ENCODE data around the gene TARS3. TPM values are rescaled to one million over a fixed set of nuclear protein-coding genes. Genes with fewer than 3 reads are reported as not detected.
A peak's percentile ranks its signal among the peaks of the same experiment; 100 is the strongest.

TARS3 gene
- total RNA-seq, 1 donor = 8.7 TPM

DNA sequence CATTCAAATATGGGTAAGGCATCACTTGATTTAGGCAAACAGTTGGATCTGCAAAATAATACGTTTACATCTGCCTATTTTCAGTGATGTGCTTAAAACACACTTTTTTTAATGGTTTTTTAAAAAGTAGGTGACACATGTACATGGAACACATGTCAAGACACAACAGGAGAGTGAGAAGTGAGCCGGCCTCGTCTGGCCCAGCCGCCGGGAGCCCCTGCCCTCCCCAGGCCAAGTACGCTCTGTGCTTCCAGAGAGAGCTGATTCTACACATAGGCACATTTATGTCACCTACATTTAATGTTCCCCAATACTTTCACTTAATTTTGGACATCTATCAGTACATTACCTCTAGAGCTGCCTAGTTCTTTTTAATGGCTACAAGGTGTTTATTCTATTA lies 75.9 kb downstream of the TARS3 start:
- Histone ChIP-seq H3K27me3 (ENCODE audit: insufficient read depth, low read length) (no peaks in the 10 kb centered on the region), H3K27ac (ENCODE audit: low read depth, low read length) (no peak overlapping the region), H3K4me2 (ENCODE audit: insufficient read depth, low read length) (no peak overlapping the region), H3K4me3 (ENCODE audit: insufficient read depth, low read length) (no peak overlapping the region), H3K4me1 (ENCODE audit: insufficient read depth, low read length) (peaks cover 19% of the 10 kb centered on the region), H3K36me3 (ENCODE audit: insufficient read depth, low read length) (peaks cover 53% of the 10 kb centered on the region), H2AFZ (ENCODE audit: low read length) (no peak overlapping the region), H3K9me3 (ENCODE audit: low read depth, low read length) (no peaks in the 10 kb centered on the region), H4K20me1 (ENCODE audit: insufficient read depth, low read length) (peaks cover 25% of the 10 kb centered on the region), H3K79me2 (ENCODE audit: insufficient read depth, low read length) (peaks cover 58% of the 10 kb centered on the region)
- TF ChIP-seq, protein P1, sequence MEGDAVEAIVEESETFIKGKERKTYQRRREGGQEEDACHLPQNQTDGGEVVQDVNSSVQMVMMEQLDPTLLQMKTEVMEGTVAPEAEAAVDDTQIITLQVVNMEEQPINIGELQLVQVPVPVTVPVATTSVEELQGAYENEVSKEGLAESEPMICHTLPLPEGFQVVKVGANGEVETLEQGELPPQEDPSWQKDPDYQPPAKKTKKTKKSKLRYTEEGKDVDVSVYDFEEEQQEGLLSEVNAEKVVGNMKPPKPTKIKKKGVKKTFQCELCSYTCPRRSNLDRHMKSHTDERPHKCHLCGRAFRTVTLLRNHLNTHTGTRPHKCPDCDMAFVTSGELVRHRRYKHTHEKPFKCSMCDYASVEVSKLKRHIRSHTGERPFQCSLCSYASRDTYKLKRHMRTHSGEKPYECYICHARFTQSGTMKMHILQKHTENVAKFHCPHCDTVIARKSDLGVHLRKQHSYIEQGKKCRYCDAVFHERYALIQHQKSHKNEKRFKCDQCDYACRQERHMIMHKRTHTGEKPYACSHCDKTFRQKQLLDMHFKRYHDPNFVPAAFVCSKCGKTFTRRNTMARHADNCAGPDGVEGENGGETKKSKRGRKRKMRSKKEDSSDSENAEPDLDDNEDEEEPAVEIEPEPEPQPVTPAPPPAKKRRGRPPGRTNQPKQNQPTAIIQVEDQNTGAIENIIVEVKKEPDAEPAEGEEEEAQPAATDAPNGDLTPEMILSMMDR (IDR thresholded peaks at IDR 0.05; ENCODE audit: extremely low read depth, low read depth, low read length) = no peak
- DNase-seq (ENCODE audit: insufficient read length, low spot score, missing footprints) = peak; percentile 8

DNA sequence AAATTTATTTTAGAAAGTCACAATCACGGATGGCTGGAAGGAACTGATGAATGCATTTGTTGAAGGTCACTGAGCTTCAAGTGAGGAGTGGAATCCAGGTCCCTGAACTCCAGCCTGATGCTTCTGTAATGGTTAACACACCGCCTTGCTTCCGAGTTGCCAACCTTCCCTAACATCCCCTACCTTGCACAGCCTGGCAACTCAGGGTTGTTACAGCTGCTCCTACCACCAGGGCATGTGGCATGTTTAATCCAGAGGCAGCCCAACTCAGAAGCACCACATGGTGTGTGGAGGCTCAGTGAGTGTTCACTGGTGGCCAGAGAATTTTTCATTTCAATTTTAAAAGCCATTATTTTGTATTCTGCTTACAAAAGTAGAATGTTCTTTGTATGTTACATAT lies 77.0 kb downstream of the TARS3 start:
- H4K20me1 ChIP-seq (ENCODE audit: insufficient read depth, low read length) = peaks cover 25% of the 10 kb centered on the region
- no peak overlapping the region for H3K27ac ChIP-seq (ENCODE audit: low read depth, low read length)
- DNase-seq (ENCODE audit: insufficient read length, low spot score, missing footprints) = peak; percentile 81
- H3K79me2 ChIP-seq (ENCODE audit: insufficient read depth, low read length) = peaks cover 52% of the 10 kb centered on the region
- H3K4me2 ChIP-seq (ENCODE audit: insufficient read depth, low read length) = no peak overlapping the region
- TF ChIP-seq, protein P1 (IDR thresholded peaks at IDR 0.05; ENCODE audit: extremely low read depth, low read depth, low read length) = no peak
- no peaks in the 10 kb centered on the region for H3K9me3 ChIP-seq (ENCODE audit: low read depth, low read length)
- no peaks in the 10 kb centered on the region for H3K27me3 ChIP-seq (ENCODE audit: insufficient read depth, low read length)
- H2AFZ ChIP-seq (ENCODE audit: low read length) = no peak overlapping the region
- H3K4me3 ChIP-seq (ENCODE audit: insufficient read depth, low read length) = no peak overlapping the region
- H3K36me3 ChIP-seq (ENCODE audit: insufficient read depth, low read length) = peaks cover 62% of the 10 kb centered on the region
- H3K4me1 ChIP-seq (ENCODE audit: insufficient read depth, low read length) = peaks cover 13% of the 10 kb centered on the region

DNA sequence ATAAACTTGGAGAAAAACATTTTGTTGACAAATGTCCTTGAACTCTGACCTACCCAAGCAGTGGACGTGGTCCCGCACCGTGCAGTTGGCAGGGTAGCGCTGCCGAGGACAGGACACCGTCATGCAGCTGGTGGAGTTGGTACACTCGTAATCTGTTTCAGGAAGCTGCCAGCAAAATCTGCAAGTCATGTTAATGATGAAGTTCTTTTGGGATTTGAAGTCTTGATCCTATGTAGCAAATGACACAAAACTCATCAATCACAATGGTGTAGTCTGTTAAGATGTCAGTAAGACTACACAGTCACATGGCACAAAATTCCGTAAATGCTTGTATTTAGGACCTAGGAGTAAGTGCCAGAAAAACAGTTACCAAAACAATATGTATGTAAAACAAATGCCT lies 77.6 kb downstream of the TARS3 start:
- H3K4me3 ChIP-seq (ENCODE audit: insufficient read depth, low read length) = no peak overlapping the region
- TF ChIP-seq, protein P1 (IDR thresholded peaks at IDR 0.05; ENCODE audit: extremely low read depth, low read depth, low read length) = no peak
- no peak overlapping the region for H2AFZ ChIP-seq (ENCODE audit: low read length)
- H3K36me3 ChIP-seq (ENCODE audit: insufficient read depth, low read length) = peaks cover 67% of the 10 kb centered on the region
- H4K20me1 ChIP-seq (ENCODE audit: insufficient read depth, low read length) = peaks cover 29% of the 10 kb centered on the region
- H3K79me2 ChIP-seq (ENCODE audit: insufficient read depth, low read length) = peaks cover 51% of the 10 kb centered on the region
- no peaks in the 10 kb centered on the region for H3K9me3 ChIP-seq (ENCODE audit: low read depth, low read length)
- no peaks in the 10 kb centered on the region for H3K27me3 ChIP-seq (ENCODE audit: insufficient read depth, low read length)
- no peak overlapping the region for H3K4me2 ChIP-seq (ENCODE audit: insufficient read depth, low read length)
- DNase-seq (ENCODE audit: insufficient read length, low spot score, missing footprints) = no peak
- peak overlapping the region; percentile 24 for H3K27ac ChIP-seq (ENCODE audit: low read depth, low read length)
- H3K4me1 ChIP-seq (ENCODE audit: insufficient read depth, low read length) = peaks cover 13% of the 10 kb centered on the region

DNA sequence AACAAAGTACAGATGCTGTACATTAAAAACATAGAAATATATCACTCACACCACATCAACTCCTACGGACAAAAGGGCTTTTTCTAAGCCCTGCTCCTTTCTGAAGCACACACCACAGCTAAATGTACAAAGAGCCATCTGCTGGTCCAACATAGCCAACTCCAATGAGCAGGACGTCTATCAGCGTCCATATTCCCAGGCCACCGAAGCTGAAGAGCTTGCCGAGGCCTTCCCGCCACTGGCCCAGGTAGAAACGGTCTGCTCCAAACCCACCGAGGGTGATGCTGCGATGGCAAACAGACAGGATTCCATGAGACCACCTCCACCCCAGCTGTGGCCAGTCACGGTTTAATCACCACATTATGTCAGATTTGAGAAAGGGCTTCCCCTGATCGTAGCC lies 81.9 kb downstream of the TARS3 start:
- no peak for DNase-seq (ENCODE audit: insufficient read length, low spot score, missing footprints)
- H3K36me3 ChIP-seq (ENCODE audit: insufficient read depth, low read length) = peaks cover 71% of the 10 kb centered on the region
- H2AFZ ChIP-seq (ENCODE audit: low read length) = no peak overlapping the region
- peaks cover 17% of the 10 kb centered on the region for H4K20me1 ChIP-seq (ENCODE audit: insufficient read depth, low read length)
- no peaks in the 10 kb centered on the region for H3K9me3 ChIP-seq (ENCODE audit: low read depth, low read length)
- H3K4me1 ChIP-seq (ENCODE audit: insufficient read depth, low read length) = no peaks in the 10 kb centered on the region
- peaks cover 11% of the 10 kb centered on the region for H3K79me2 ChIP-seq (ENCODE audit: insufficient read depth, low read length)
- no peak overlapping the region for H3K4me2 ChIP-seq (ENCODE audit: insufficient read depth, low read length)
- peak overlapping the region; percentile 33 for H3K27ac ChIP-seq (ENCODE audit: low read depth, low read length)
- H3K27me3 ChIP-seq (ENCODE audit: insufficient read depth, low read length) = no peaks in the 10 kb centered on the region
- no peak overlapping the region for H3K4me3 ChIP-seq (ENCODE audit: insufficient read depth, low read length)
- TF ChIP-seq, protein P1 (IDR thresholded peaks at IDR 0.05; ENCODE audit: extremely low read depth, low read depth, low read length) = peak; percentile 8
